Superior temporal gyrus (tissue), 1 donor: ENCODE measurements around the gene AGXT.

ENCODE experiments used
- DNase-seq: peaks from one replicate; pipeline ENCODE4 v3.0.0-alpha.2; 2016; ENCODE audit errors: extremely low spot score

AGXT gene

GRCh38 chr2:240869109-240869955, 708 bp downstream of the AGXT start:
- no peak for DNase-seq

- DNase-seq, result no peak
These were observed 1.6 kb downstream of the AGXT start for GRCh38 chr2:240869956-240870875.

GRCh38 chr2:240871071-240871958, 2.7 kb downstream of the AGXT start:
- no peak for DNase-seq

- DNase-seq, result no peak
These were observed 3.9 kb downstream of the AGXT start for GRCh38 chr2:240872317-240873097.

GRCh38 chr2:240873098-240873788, 4.6 kb downstream of the AGXT start:
- DNase-seq, result no peak

- no peak for DNase-seq
These were observed 5.4 kb downstream of the AGXT start for GRCh38 chr2:240873805-240874714.

- DNase-seq, result no peak
These were observed 6.1 kb downstream of the AGXT start for GRCh38 chr2:240874715-240875227.

GRCh38 chr2:240875228-240876034, 6.8 kb downstream of the AGXT start:
- no peak for DNase-seq

GRCh38 chr2:240876035-240876474, 7.4 kb downstream of the AGXT start:
- DNase-seq, result no peak

- DNase-seq, result no peak
These were observed 8.0 kb downstream of the AGXT start for GRCh38 chr2:240876475-240877251.

GRCh38 chr2:240877460-240878340, 9.1 kb downstream of the AGXT start:
- DNase-seq, result no peak

- no peak for DNase-seq
These were observed 9.8 kb downstream of the AGXT start for GRCh38 chr2:240878341-240878936.

GRCh38 chr2:240879105-240879504, 10.5 kb downstream of the AGXT start:
- no peak for DNase-seq

- DNase-seq, result no peak
These were observed 13.3 kb downstream of the AGXT start for GRCh38 chr2:240881913-240882312.

GRCh38 chr2:240884221-240884620, 15.6 kb downstream of the AGXT start:
- no peak for DNase-seq

GRCh38 chr2:240884745-240885144, 16.1 kb downstream of the AGXT start:
- no peak for DNase-seq
